ENCODE results near the gene LGI2. TPM values are rescaled to one million over a fixed set of nuclear protein-coding genes. Genes with fewer than 3 reads are reported as not detected.
A peak's percentile ranks its signal among the peaks of the same experiment; 100 is the strongest.

The LGI2 gene, protein sequence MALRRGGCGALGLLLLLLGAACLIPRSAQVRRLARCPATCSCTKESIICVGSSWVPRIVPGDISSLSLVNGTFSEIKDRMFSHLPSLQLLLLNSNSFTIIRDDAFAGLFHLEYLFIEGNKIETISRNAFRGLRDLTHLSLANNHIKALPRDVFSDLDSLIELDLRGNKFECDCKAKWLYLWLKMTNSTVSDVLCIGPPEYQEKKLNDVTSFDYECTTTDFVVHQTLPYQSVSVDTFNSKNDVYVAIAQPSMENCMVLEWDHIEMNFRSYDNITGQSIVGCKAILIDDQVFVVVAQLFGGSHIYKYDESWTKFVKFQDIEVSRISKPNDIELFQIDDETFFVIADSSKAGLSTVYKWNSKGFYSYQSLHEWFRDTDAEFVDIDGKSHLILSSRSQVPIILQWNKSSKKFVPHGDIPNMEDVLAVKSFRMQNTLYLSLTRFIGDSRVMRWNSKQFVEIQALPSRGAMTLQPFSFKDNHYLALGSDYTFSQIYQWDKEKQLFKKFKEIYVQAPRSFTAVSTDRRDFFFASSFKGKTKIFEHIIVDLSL
- under 1 TPM in 1 of 5 donors, not detected in 4; 0.03 TPM for total RNA-seq
- not detected for total RNA-seq (2013)
- total RNA-seq = 0 to 0.07 (median 0) reads per million in 29 experiments

GRCh38 chr4:25030277-25031076 is at the start of gene LGI2:
LGI2 (minus strand) TSS chr4:25030946; CDS start chr4:25030693, 253 bp downstream.
- Mint-ChIP-seq H3K9me3 (peaks cover 6 to 12% (median 12%) of the 10 kb centered on the region in 3 donors), H3K36me3 (no peaks in the 10 kb centered on the region), H3K27ac (peak within 1 kb of the TSS in 1 of 2 donors; percentile 48), H3K4me1 (peaks cover 8 to 11% (median 10%) of the 10 kb centered on the region in 3 donors), H3K27me3 (peaks cover 61 to 73% of the 10 kb centered on the region in 2 donors), H3K4me3 (peak within 1 kb of the TSS in 2 of 3 donors; percentile 37 to 38)
- Histone ChIP-seq H3K27ac (ENCODE audit: low read length) (no peak within 1 kb of the TSS), H3K27me3 (replicated peaks in 1 of 2; ENCODE audit: control insufficient read depth in 2 of 2, extremely low read depth in 1 of 2, insufficient read depth in 2 of 2, low read length in 1 of 2) (peaks cover 13 to 38% of the 10 kb centered on the region in 2 experiments), H3K4me3 (ENCODE audit: control insufficient read depth in 1 of 2, extremely low read depth in 1 of 2, low read length in 1 of 2) (no peak within 1 kb of the TSS), H3K9me3 (no peaks in the 10 kb centered on the region), H3K4me1 (ENCODE audit: control insufficient read depth in 1 of 2, extremely low read depth in 1 of 2, insufficient read depth in 2 of 2, low read length in 2 of 2) (peaks cover 0 to 5% of the 10 kb centered on the region in 2 experiments), H3K36me3 (ENCODE audit: control insufficient read depth in 2 of 2, extremely low read depth in 1 of 2, insufficient read depth in 1 of 2, low read length in 1 of 2) (no peaks in the 10 kb centered on the region)
- CTCF ChIA-PET = no interaction called here
- WGBS (ENCODE audit: insufficient coverage) = 2% methylated on average over 60 of the region's 92 CpGs
- POLR2A ChIA-PET = no interaction called here
- DNase-seq = no peak
- ATAC-seq (replicated peaks in 1 of 4) = no peak

- H3K4me1 Mint-ChIP-seq = no peaks in the 10 kb centered on the region
- H3K36me3 ChIP-seq (ENCODE audit: control insufficient read depth in 2 of 2, extremely low read depth in 1 of 2, insufficient read depth in 1 of 2, low read length in 1 of 2) = no peaks in the 10 kb centered on the region
- no peak for ATAC-seq (replicated peaks in 1 of 4)
- H3K27ac Mint-ChIP-seq = no peak overlapping the region
- no peak overlapping the region for H3K4me3 Mint-ChIP-seq
- 80% methylated on average over 1 of the region's 4 CpGs for WGBS (ENCODE audit: insufficient coverage)
- no peaks in the 10 kb centered on the region for H3K36me3 Mint-ChIP-seq
- DNase-seq = no peak
- peaks cover 19 to 20% of the 10 kb centered on the region in 2 donors for H3K27me3 Mint-ChIP-seq
- no peaks in the 10 kb centered on the region for H3K9me3 ChIP-seq
- POLR2A ChIA-PET = no interaction called here
- CTCF ChIA-PET = no interaction called here
- no peak overlapping the region for H3K27ac ChIP-seq (ENCODE audit: low read length)
- peaks cover 0 to 3% of the 10 kb centered on the region in 2 experiments for H3K27me3 ChIP-seq (replicated peaks in 1 of 2; ENCODE audit: control insufficient read depth in 2 of 2, extremely low read depth in 1 of 2, insufficient read depth in 2 of 2, low read length in 1 of 2)
- H3K4me3 ChIP-seq (ENCODE audit: control insufficient read depth in 1 of 2, extremely low read depth in 1 of 2, low read length in 1 of 2) = no peak overlapping the region
- no peaks in the 10 kb centered on the region for H3K4me1 ChIP-seq (ENCODE audit: control insufficient read depth in 1 of 2, extremely low read depth in 1 of 2, insufficient read depth in 2 of 2, low read length in 2 of 2)
- H3K9me3 Mint-ChIP-seq = no peaks in the 10 kb centered on the region
Measured at GRCh38 chr4:25078523-25078922, 47.8 kb upstream of the LGI2 start.

GRCh38 chr4:25076625-25077398 is 46.1 kb upstream of the LGI2 start:
- H3K27me3 ChIP-seq (replicated peaks in 1 of 2; ENCODE audit: control insufficient read depth in 2 of 2, extremely low read depth in 1 of 2, insufficient read depth in 2 of 2, low read length in 1 of 2) = peaks cover 0 to 3% of the 10 kb centered on the region in 2 experiments
- H3K9me3 ChIP-seq = no peaks in the 10 kb centered on the region
- no peak for ATAC-seq (replicated peaks in 1 of 4)
- Mint-ChIP-seq H3K4me1 (no peaks in the 10 kb centered on the region), H3K27ac (no peak overlapping the region), H3K36me3 (no peaks in the 10 kb centered on the region), H3K9me3 (peaks cover 0 to 2% (median 0%) of the 10 kb centered on the region in 3 donors), H3K4me3 (no peak overlapping the region), H3K27me3 (peaks cover 13 to 18% of the 10 kb centered on the region in 2 donors)
- WGBS (ENCODE audit: insufficient coverage) = 78% methylated on average over 1 of the region's 3 CpGs
- DNase-seq = no peak
- H3K36me3 ChIP-seq (ENCODE audit: control insufficient read depth in 2 of 2, extremely low read depth in 1 of 2, insufficient read depth in 1 of 2, low read length in 1 of 2) = no peaks in the 10 kb centered on the region
- H3K27ac ChIP-seq (ENCODE audit: low read length) = no peak overlapping the region
- H3K4me3 ChIP-seq (ENCODE audit: control insufficient read depth in 1 of 2, extremely low read depth in 1 of 2, low read length in 1 of 2) = no peak overlapping the region
- ChIA-PET CTCF (no interaction called here), POLR2A (no interaction called here)
- no peaks in the 10 kb centered on the region for H3K4me1 ChIP-seq (ENCODE audit: control insufficient read depth in 1 of 2, extremely low read depth in 1 of 2, insufficient read depth in 2 of 2, low read length in 2 of 2)

GRCh38 chr4:25075851-25076250 is 45.1 kb upstream of the LGI2 start:
- Mint-ChIP-seq H3K9me3 (peaks cover 0 to 2% (median 0%) of the 10 kb centered on the region in 3 donors), H3K36me3 (no peaks in the 10 kb centered on the region), H3K4me3 (no peak overlapping the region), H3K27me3 (peaks cover 13 to 17% of the 10 kb centered on the region in 2 donors), H3K4me1 (no peaks in the 10 kb centered on the region), H3K27ac (no peak overlapping the region)
- Histone ChIP-seq H3K36me3 (ENCODE audit: control insufficient read depth in 2 of 2, extremely low read depth in 1 of 2, insufficient read depth in 1 of 2, low read length in 1 of 2) (no peaks in the 10 kb centered on the region), H3K27ac (ENCODE audit: low read length) (no peak overlapping the region), H3K9me3 (no peaks in the 10 kb centered on the region), H3K27me3 (replicated peaks in 1 of 2; ENCODE audit: control insufficient read depth in 2 of 2, extremely low read depth in 1 of 2, insufficient read depth in 2 of 2, low read length in 1 of 2) (peaks cover 0 to 3% of the 10 kb centered on the region in 2 experiments), H3K4me1 (ENCODE audit: control insufficient read depth in 1 of 2, extremely low read depth in 1 of 2, insufficient read depth in 2 of 2, low read length in 2 of 2) (no peaks in the 10 kb centered on the region), H3K4me3 (ENCODE audit: control insufficient read depth in 1 of 2, extremely low read depth in 1 of 2, low read length in 1 of 2) (no peak overlapping the region)
- POLR2A ChIA-PET = interaction anchor here in 1 of 2 donors (0.7 kb wide), 1 partner anchor 320 kb away, joined by 3 read pairs; no protein-coding TSS in a partner anchor
- no peak for ATAC-seq (replicated peaks in 1 of 4)
- CTCF ChIA-PET = interaction anchor here in 1 of 2 donors (0.6 kb wide), 1 partner anchor 29 kb away, joined by 3 read pairs; no protein-coding TSS in a partner anchor
- DNase-seq = no peak
- WGBS (ENCODE audit: insufficient coverage) = 100% methylated on average over 1 of the region's 4 CpGs

DNA sequence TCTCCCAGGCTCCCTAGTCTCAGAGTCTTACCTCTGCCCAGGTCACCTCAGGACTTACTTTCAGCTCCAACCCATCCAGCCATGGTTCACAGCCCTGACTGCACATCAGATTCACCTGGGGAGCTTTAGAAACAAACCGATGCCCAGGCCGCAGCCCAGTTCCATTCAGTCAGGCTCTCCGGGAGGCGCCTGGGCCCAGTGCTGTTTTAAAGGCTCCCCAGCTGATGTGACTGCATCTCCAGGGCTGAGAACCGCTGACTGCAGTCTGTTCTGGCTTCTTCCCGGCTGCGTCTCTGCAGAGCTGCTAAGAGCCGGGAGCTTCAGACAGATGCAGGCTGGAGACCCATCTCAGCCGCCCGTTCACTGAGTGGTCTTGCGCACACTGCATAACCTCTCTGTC is 44.4 kb upstream of the LGI2 start:
- Histone ChIP-seq H3K4me1 (ENCODE audit: control insufficient read depth in 1 of 2, extremely low read depth in 1 of 2, insufficient read depth in 2 of 2, low read length in 2 of 2) (no peaks in the 10 kb centered on the region), H3K36me3 (ENCODE audit: control insufficient read depth in 2 of 2, extremely low read depth in 1 of 2, insufficient read depth in 1 of 2, low read length in 1 of 2) (no peaks in the 10 kb centered on the region), H3K27me3 (replicated peaks in 1 of 2; ENCODE audit: control insufficient read depth in 2 of 2, extremely low read depth in 1 of 2, insufficient read depth in 2 of 2, low read length in 1 of 2) (peaks cover 0 to 7% of the 10 kb centered on the region in 2 experiments), H3K27ac (ENCODE audit: low read length) (no peak overlapping the region), H3K9me3 (no peaks in the 10 kb centered on the region), H3K4me3 (ENCODE audit: control insufficient read depth in 1 of 2, extremely low read depth in 1 of 2, low read length in 1 of 2) (no peak overlapping the region)
- ChIA-PET CTCF (interaction anchor here in 1 of 2 donors (0.6 kb wide), 1 partner anchor 28 kb away, joined by 3 read pairs; no protein-coding TSS in a partner anchor), POLR2A (no interaction called here)
- Mint-ChIP-seq H3K27me3 (peaks cover 13 to 17% of the 10 kb centered on the region in 2 donors), H3K4me3 (no peak overlapping the region), H3K36me3 (no peaks in the 10 kb centered on the region), H3K9me3 (peaks cover 0 to 2% (median 0%) of the 10 kb centered on the region in 3 donors), H3K27ac (no peak overlapping the region), H3K4me1 (no peaks in the 10 kb centered on the region)
- ATAC-seq (replicated peaks in 1 of 4) (no peak), DNase-seq (no peak)
- WGBS (ENCODE audit: insufficient coverage) = 97% methylated on average over 7 of the region's 11 CpGs

Measured in T-cell (primary cell).